Testis (tissue), 2 donors: ENCODE results near the gene ZFYVE27.

Experiments used
- CTCF ChIP-seq, 3 experiments: fragments of 450-650 bp in 2 of 3; fragments of 200-600 bp in 1 of 3; sonication (generic) in 1 of 3; IDR thresholded peaks; one replicate each; pipeline ENCODE4 v1.5.1; 2016 to 2019; ENCODE audit warnings: antibody characterized with exemption in 3 of 3, mild to moderate bottlenecking in 2 of 3, moderate library complexity in 1 of 3
- POLR2A ChIP-seq: fragments of 450-650 bp; IDR thresholded peaks from one replicate; pipeline ENCODE4 v1.6.1; 2017; ENCODE audit warnings: antibody characterized with exemption, mild to moderate bottlenecking, moderate library complexity

GRCh38 chr10:97734021-97734420 is 2.9 kb upstream of the ZFYVE27 start:
- no peak for TF ChIP-seq POLR2A
- TF ChIP-seq CTCF (IDR thresholded peaks at IDR 0.05) = no peak
